Liver (tissue), 9 donors: ENCODE data around the gene MAPK8IP3. TPM values are rescaled to one million over a fixed set of nuclear protein-coding genes. Genes with fewer than 3 reads are reported as not detected.

ENCODE experiments used
- DNase-seq: peaks from one replicate; pipeline ENCODE4 v3.0.0-alpha.2; 2017; ENCODE audit warnings: low spot score
- H3K27ac ChIP-seq, 2 donors: one replicate each; pipeline ENCODE4 v1.7.0; 2013; ENCODE audit warnings: inconsistent platforms in 2 of 2, low read length in 2 of 2, control low read depth in 1 of 2, low read depth in 1 of 2, mild to moderate bottlenecking in 1 of 2
- H3K27me3 ChIP-seq, 4 donors: one replicate each; pipeline versions ENCODE4 v1.6.1 to v1.7.0; 2013; ENCODE audit warnings: low read length in 3 of 4, inconsistent platforms in 1 of 4, mild to moderate bottlenecking in 1 of 4, moderate library complexity in 1 of 4; ENCODE audit not compliant: control insufficient read depth in 4 of 4, insufficient read depth in 4 of 4
- H3K36me3 ChIP-seq, 4 donors: one replicate each; pipeline versions ENCODE4 v1.6.1 to v1.7.0; 2013; ENCODE audit warnings: low read length in 3 of 4, mild to moderate bottlenecking in 3 of 4, low read depth in 1 of 4, moderate library complexity in 1 of 4; ENCODE audit not compliant: control insufficient read depth in 4 of 4, insufficient read depth in 3 of 4
- H3K4me1 ChIP-seq, 4 donors: one replicate each; pipeline versions ENCODE4 v1.6.1 to v1.7.0; 2013; ENCODE audit warnings: low read length in 3 of 4, mild to moderate bottlenecking in 3 of 4, moderate library complexity in 1 of 4; ENCODE audit not compliant: control insufficient read depth in 4 of 4, insufficient read depth in 4 of 4
- H3K4me3 ChIP-seq, 3 donors: one replicate each; pipeline versions ENCODE4 v1.6.1 to v1.7.0; 2013; ENCODE audit warnings: low read length in 3 of 3, control low read depth in 1 of 3, low read depth in 1 of 3, mild to moderate bottlenecking in 1 of 3
- H3K9ac ChIP-seq, 2 donors: one replicate each; pipeline ENCODE4 v1.7.0; 2013; ENCODE audit warnings: low read length in 2 of 2, mild to moderate bottlenecking in 2 of 2, moderate library complexity in 2 of 2, control low read depth in 1 of 2, low read depth in 1 of 2
- H3K9me3 ChIP-seq, 4 donors: one replicate each; pipeline versions ENCODE4 v1.6.1 to v1.7.0; 2013; ENCODE audit warnings: low read length in 3 of 4; ENCODE audit not compliant: control insufficient read depth in 4 of 4
- ATF3 ChIP-seq: IDR thresholded peaks from 2 replicates; pipeline ENCODE4 v1.6.1; 2016; ENCODE audit warnings: antibody characterized with exemption
- CTCF ChIP-seq: fragments of 150-350 bp; IDR thresholded peaks from 2 replicates; pipeline ENCODE4 v1.5.1; 2017; ENCODE audit warnings: improper control_type of control experiment, low read depth, low read length; ENCODE audit not compliant: missing input control
- EGR1 ChIP-seq, 2 donors: IDR thresholded peaks; 2 replicates each; pipeline ENCODE4 v1.6.1; 2016 to 2018; ENCODE audit warnings: antibody characterized with exemption in 2 of 2, low read depth in 2 of 2
- FOXA1 ChIP-seq: IDR thresholded peaks from 2 replicates; pipeline ENCODE4 v1.6.1; 2016; ENCODE audit warnings: antibody characterized with exemption
- FOXA2 ChIP-seq: IDR thresholded peaks from 2 replicates; pipeline ENCODE4 v1.6.1; 2016; ENCODE audit warnings: antibody characterized with exemption
- GABPA ChIP-seq, 2 donors: IDR thresholded peaks in 1 of 2; conservative IDR thresholded peaks in 1 of 2; 2 replicates each; pipeline ENCODE4 v1.6.1; 2016; ENCODE audit warnings: antibody characterized with exemption in 2 of 2, mild to moderate bottlenecking in 1 of 2, moderate library complexity in 1 of 2
- HNF4G ChIP-seq: IDR thresholded peaks from 2 replicates; pipeline ENCODE4 v1.6.1; 2016; ENCODE audit warnings: antibody characterized with exemption
- JUND ChIP-seq, 2 donors: IDR thresholded peaks; 2 replicates each; pipeline ENCODE4 v1.6.1; 2016; ENCODE audit warnings: antibody characterized with exemption in 2 of 2
- MAX ChIP-seq: IDR thresholded peaks from 2 replicates; pipeline ENCODE4 v1.6.1; 2016; ENCODE audit warnings: antibody characterized with exemption
- NR2F2 ChIP-seq: IDR thresholded peaks from 2 replicates; pipeline ENCODE4 v1.6.1; 2016; ENCODE audit warnings: antibody characterized with exemption
- REST ChIP-seq: IDR thresholded peaks from 2 replicates; pipeline ENCODE4 v1.6.1; 2016; ENCODE audit warnings: antibody characterized with exemption, mild to moderate bottlenecking
- SP1 ChIP-seq: IDR thresholded peaks from 2 replicates; pipeline ENCODE4 v1.6.1; 2018; ENCODE audit warnings: antibody characterized with exemption, mild to moderate bottlenecking
- TAF1 ChIP-seq: conservative IDR thresholded peaks from 2 replicates; pipeline ENCODE4 v1.6.1; 2016; ENCODE audit warnings: antibody characterized with exemption, mild to moderate bottlenecking
- YY1 ChIP-seq: IDR thresholded peaks from 2 replicates; pipeline ENCODE4 v1.6.1; 2016; ENCODE audit warnings: antibody characterized with exemption, mild to moderate bottlenecking
- ZBTB33 ChIP-seq: IDR thresholded peaks from 2 replicates; pipeline ENCODE4 v1.6.1; 2016; ENCODE audit warnings: antibody characterized with exemption
- WGBS: extraction: QIAGEN DNeasy Blood & Tissue Kit; methylation state at CpG from one replicate; pipeline ENCODE4 v1.1.7; 2013; 5-methylcytosine and 5-hydroxymethylcytosine counted together
- polyA plus RNA-seq, 2 donors: library from polyadenylated mRNA; stranded (reverse) in 1 of 2; unstranded in 1 of 2; fragments of 200-250 nt in 1 of 2; fragments of >200 nt in 1 of 2; fragmentation: Nextera tagmentation in 1 of 2; extraction: Ambion mirVana in 1 of 2; gene quantifications; one replicate each; pipeline versions ENCODE4 v1.2.1 to v1.2.3, GENCODE V29; 2013 to 2015
- total RNA-seq, 2 donors: library from RNA; depleted of rRNA; stranded (reverse); fragments of >200 nt; gene quantifications; one replicate each; pipeline ENCODE4 v1.2.3, GENCODE V29; 2014
- donor health status: healthy.
- donor health status: healthy.
- donor health status: healthy.
- donor health status: healthy.
- donor health status: healthy.

The MAPK8IP3 gene
- total and polyA plus RNA-seq, 4 donors = 4.1 to 43.0 (median 9.3) TPM

- H3K9me3 ChIP-seq = no peaks in the 10 kb centered on the region
- no peak overlapping the region for H3K9ac ChIP-seq
- no peak overlapping the region for H3K4me3 ChIP-seq
- no peaks in the 10 kb centered on the region for H3K27me3 ChIP-seq
- no peak for TF ChIP-seq ATF3
- no peak for TF ChIP-seq REST
- no peak for TF ChIP-seq NR2F2
- no peak for TF ChIP-seq FOXA2
- no peak for TF ChIP-seq YY1
- TF ChIP-seq ZBTB33 = no peak
- no peak for TF ChIP-seq JUND (IDR thresholded peaks at IDR 0.05)
- H3K36me3 ChIP-seq = peaks cover 11 to 63% (median 25%) of the 10 kb centered on the region in 4 donors
- 97% methylated on average over 5 of the region's 5 CpGs for WGBS
- no peaks in the 10 kb centered on the region for H3K4me1 ChIP-seq
- no peak overlapping the region for H3K27ac ChIP-seq
- no peak for DNase-seq
Observed at GRCh38 chr16:1696863-1697262, 9.1 kb upstream of the MAPK8IP3 start.

- TF ChIP-seq REST = no peak
- no peak for TF ChIP-seq GABPA (IDR thresholded peaks at IDR 0.05 in 1 of 2, conservative IDR thresholded peaks at IDR 0.05 in 1 of 2)
- no peak for TF ChIP-seq MAX
- TF ChIP-seq ZBTB33 = no peak
- TF ChIP-seq TAF1 = no peak
- TF ChIP-seq FOXA2 = no peak
- TF ChIP-seq JUND (IDR thresholded peaks at IDR 0.05) = no peak
- no peak for TF ChIP-seq EGR1 (IDR thresholded peaks at IDR 0.05; ENCODE audit: low read depth in 2 of 2)
- TF ChIP-seq FOXA1 = no peak
- no peak for TF ChIP-seq SP1
- no peak for TF ChIP-seq HNF4G
- TF ChIP-seq CTCF = no peak
- H3K36me3 ChIP-seq = peaks cover 6 to 50% (median 17%) of the 10 kb centered on the region in 4 donors
- no peaks in the 10 kb centered on the region for H3K9me3 ChIP-seq
- H3K4me3 ChIP-seq = no peak overlapping the region
- no peak overlapping the region for H3K9ac ChIP-seq
- 95% methylated on average over 10 of the region's 10 CpGs for WGBS
- no peaks in the 10 kb centered on the region for H3K4me1 ChIP-seq
- H3K27ac ChIP-seq = no peak overlapping the region
- H3K27me3 ChIP-seq = no peaks in the 10 kb centered on the region
- no peak for DNase-seq
Observed at GRCh38 chr16:1698680-1699079, 7.3 kb upstream of the MAPK8IP3 start.
